ENCODE data around the gene ZC3H7A.

GRCh38 chr16:11744075-11744470, 53.0 kb downstream of the ZC3H7A start:
- TF ChIP-seq HNF4G (IDR thresholded peaks at IDR 0.05) (no peak), CTCF (IDR thresholded peaks at IDR 0.05; ENCODE audit: low read depth, low read length, missing input control) (no peak), EGR1 (IDR thresholded peaks at IDR 0.05; ENCODE audit: low read depth in 2 of 2) (no peak), TAF1 (conservative IDR thresholded peaks at IDR 0.05) (no peak), ZBTB33 (IDR thresholded peaks at IDR 0.05) (no peak), GABPA (IDR thresholded peaks at IDR 0.05 in 1 of 2, conservative IDR thresholded peaks at IDR 0.05 in 1 of 2) (no peak), MAX (IDR thresholded peaks at IDR 0.05) (no peak), REST (IDR thresholded peaks at IDR 0.05) (no peak), RXRA (IDR thresholded peaks at IDR 0.05) (no peak), RAD21 (IDR thresholded peaks at IDR 0.05) (no peak), ATF3 (IDR thresholded peaks at IDR 0.05) (no peak), YY1 (IDR thresholded peaks at IDR 0.05) (no peak), NR2F2 (IDR thresholded peaks at IDR 0.05) (no peak), SP1 (IDR thresholded peaks at IDR 0.05) (no peak)
